ENCODE data around the gene PNMA6F.

Gene PNMA6F

DNA sequence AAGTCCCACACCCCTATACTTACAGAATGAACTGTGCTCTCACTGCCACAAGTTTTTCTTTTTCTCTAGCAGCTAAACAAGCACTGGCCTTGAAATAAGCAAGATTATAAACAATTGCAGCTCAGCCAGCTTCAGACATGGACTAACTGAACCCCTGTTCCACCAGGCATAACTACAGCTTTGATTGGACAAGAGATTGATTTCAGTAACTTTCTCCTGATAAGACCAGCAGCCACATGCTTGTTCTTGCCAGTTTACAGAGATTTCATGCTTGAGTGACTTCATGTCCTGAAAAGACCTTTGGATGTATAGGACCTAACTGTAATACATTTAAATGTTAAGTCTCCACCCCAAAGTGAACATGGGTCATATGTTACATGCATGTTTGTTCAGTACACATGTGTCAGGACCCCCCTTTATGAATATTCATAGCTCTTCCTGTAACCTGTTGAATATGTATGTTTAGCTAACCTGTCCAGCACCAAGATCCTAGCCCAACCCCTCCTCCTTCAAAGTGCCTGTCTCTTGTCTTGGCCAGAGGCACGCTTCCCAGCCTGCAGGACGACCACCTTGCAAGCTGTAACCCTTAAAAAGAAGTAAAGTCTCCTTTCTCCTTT is 40.3 kb upstream of the PNMA6F start:
- TF ChIP-seq, protein P1, sequence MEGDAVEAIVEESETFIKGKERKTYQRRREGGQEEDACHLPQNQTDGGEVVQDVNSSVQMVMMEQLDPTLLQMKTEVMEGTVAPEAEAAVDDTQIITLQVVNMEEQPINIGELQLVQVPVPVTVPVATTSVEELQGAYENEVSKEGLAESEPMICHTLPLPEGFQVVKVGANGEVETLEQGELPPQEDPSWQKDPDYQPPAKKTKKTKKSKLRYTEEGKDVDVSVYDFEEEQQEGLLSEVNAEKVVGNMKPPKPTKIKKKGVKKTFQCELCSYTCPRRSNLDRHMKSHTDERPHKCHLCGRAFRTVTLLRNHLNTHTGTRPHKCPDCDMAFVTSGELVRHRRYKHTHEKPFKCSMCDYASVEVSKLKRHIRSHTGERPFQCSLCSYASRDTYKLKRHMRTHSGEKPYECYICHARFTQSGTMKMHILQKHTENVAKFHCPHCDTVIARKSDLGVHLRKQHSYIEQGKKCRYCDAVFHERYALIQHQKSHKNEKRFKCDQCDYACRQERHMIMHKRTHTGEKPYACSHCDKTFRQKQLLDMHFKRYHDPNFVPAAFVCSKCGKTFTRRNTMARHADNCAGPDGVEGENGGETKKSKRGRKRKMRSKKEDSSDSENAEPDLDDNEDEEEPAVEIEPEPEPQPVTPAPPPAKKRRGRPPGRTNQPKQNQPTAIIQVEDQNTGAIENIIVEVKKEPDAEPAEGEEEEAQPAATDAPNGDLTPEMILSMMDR (IDR thresholded peaks at IDR 0.05; ENCODE audit: low read depth, low read length, missing control alignments): no peak
- DNase-seq (ENCODE audit: extremely low read depth, low read depth): no peak
- no peak overlapping the region for H3K4me3 ChIP-seq (replicated peaks; ENCODE audit: low read depth, low read length)

DNA sequence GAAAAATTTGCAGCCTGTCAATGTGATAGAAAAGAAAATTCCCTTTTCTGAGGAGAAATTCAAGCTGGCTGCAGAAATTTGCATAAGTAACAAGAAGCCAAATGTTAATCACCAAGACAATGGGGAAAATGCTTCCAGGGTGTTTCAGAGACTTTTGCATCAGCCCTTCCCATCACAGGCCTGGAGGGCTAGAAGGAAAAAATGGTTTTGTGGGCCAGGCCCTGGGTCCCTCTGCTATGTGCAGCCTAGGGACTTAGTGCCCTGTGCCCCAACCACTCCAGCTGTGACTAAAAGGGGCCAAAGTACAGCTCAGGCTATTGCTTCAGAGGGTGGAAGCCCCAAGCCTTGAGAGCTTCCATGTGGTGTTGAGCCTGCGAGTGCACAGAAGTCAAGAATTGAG is 36.3 kb upstream of the PNMA6F start:
- DNase-seq (ENCODE audit: extremely low read depth, low read depth): no peak
- TF ChIP-seq, protein P1 (IDR thresholded peaks at IDR 0.05; ENCODE audit: low read depth, low read length, missing control alignments): no peak
- no peak overlapping the region for H3K4me3 ChIP-seq (replicated peaks; ENCODE audit: low read depth, low read length)

DNA sequence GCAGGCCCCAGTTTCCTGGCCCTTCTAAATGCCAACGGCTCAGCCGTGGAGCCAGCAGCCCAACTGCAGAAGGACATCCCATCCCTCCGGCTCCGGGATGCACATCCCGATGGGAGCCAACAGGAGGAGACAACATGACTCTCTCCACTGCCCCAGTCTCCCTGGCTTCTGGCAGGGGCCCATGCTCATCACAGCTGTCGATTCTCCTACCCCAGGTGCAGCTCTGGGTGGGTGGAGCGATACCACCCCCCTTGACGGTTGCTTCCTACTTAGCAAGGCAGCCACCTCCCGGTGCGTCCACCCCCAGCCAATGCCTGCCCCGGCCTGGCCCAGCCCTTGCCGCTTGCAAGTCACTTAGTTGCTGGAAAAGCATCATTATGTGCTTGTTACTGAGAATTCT is 31.8 kb upstream of the PNMA6F start:
- no peak for DNase-seq (ENCODE audit: extremely low read depth, low read depth)
- TF ChIP-seq, protein P1 (IDR thresholded peaks at IDR 0.05; ENCODE audit: low read depth, low read length, missing control alignments): no peak

DNA sequence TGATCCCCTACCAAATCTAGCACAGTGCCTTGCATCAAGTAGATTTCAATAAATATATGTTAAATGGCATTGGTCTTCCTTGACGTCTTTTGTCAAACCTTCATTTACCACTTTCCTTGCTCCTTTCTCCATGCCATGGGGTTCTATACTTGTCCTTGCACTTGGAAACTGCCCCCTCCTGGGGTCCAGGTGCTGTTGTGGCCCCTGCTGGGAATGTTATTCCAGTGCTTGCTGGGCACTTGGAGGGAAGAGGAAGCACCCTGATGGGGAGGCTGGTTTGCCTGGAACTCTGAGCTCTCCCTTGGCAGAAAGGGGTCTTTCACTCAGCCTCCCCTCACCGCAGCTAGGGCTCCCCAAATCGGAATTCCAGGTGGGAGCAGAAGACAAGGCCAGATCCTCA is 31.3 kb upstream of the PNMA6F start:
- H3K4me3 ChIP-seq (replicated peaks; ENCODE audit: low read depth, low read length): no peak overlapping the region
- TF ChIP-seq, protein P1 (IDR thresholded peaks at IDR 0.05; ENCODE audit: low read depth, low read length, missing control alignments): no peak
- no peak for DNase-seq (ENCODE audit: extremely low read depth, low read depth)

More for the DNA sequence above, 31.8 kb upstream of the PNMA6F start:
- H3K4me3 ChIP-seq (replicated peaks; ENCODE audit: low read depth, low read length): no peak overlapping the region

DNA sequence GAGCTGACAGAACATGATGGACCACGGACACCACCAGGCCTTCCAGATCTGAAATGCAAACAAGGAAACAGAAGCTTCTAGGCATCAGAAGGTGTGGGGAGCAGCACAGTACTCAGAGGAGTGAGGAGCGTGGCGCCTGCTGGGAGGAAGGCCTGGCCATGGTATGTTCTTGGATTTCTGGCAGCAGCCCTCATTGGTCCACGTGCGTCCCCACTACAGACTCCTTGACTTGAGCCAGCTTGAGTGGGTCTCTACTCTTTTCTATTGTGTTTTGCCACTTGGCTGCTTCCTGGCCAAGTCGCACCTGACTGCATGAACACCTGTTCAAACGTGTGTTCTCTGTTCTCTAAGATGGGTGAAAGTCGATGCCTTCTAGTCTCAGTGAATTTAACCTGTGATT is 30.4 kb upstream of the PNMA6F start:
- DNase-seq (ENCODE audit: extremely low read depth, low read depth): no peak
- TF ChIP-seq, protein P1 (IDR thresholded peaks at IDR 0.05; ENCODE audit: low read depth, low read length, missing control alignments): no peak
- H3K4me3 ChIP-seq (replicated peaks; ENCODE audit: low read depth, low read length): no peak overlapping the region

DNA sequence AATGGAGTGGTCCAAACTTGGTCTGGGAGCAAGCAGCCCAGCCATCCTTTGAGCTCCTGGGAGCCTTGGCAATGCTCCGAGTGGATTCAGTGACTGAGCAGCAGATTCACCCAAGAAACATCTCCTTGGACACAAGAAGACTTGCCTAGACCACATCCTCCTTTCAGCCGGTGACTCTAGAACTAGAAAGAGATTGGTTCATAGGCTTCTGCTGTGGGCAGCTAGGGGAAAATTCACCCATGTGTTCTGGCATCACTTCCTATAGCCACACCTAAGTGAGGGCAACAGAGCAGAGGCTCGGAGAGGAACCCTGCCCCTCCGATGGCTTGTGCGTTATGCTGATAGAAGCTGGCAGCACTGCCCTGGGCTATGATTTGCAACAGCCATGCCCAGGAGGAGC is 28.4 kb upstream of the PNMA6F start:
- TF ChIP-seq, protein P1 (IDR thresholded peaks at IDR 0.05; ENCODE audit: low read depth, low read length, missing control alignments): no peak
- no peak for DNase-seq (ENCODE audit: extremely low read depth, low read depth)
- H3K4me3 ChIP-seq (replicated peaks; ENCODE audit: low read depth, low read length): no peak overlapping the region

DNA sequence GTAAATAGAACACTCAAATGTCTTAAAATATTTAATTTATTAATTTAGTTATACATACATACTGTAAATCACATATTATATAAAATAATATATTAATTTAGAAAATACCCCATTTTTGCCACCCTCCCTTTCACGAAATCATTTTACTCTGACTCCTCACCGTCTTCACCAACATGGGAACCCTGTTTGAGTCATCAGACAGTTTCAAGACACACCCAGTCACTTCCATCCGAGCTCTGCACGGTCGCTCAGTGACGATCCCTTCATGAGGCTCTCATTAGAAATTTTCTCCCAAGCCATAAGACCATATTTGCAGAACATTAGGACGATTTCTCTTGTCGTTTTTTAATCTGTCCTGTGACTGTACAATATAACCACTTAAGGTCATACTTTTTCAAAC is 26.9 kb upstream of the PNMA6F start:
- no peak for DNase-seq (ENCODE audit: extremely low read depth, low read depth)
- TF ChIP-seq, protein P1 (IDR thresholded peaks at IDR 0.05; ENCODE audit: low read depth, low read length, missing control alignments): no peak
- H3K4me3 ChIP-seq (replicated peaks; ENCODE audit: low read depth, low read length): no peak overlapping the region
